Activated CD4-positive, alpha-beta T cell treated with anti-CD3 and anti-CD28 coated beads for 36 hours (primary cell): ENCODE data around the gene TEX13D. TPM values are rescaled to one million over a fixed set of nuclear protein-coding genes. Genes with fewer than 3 reads are reported as not detected.

Experiments used
- ATAC-seq: fragments of 200-7000 bp; cut with Tn5 transposase; one replicate; pipeline ENCODE4 v1.10.0; 2021; ENCODE audit warnings: mild to moderate bottlenecking, moderate library complexity
- CTCF ChIA-PET: fragments of 350-600 bp; sonication (Branson Sonifier 250); formaldehyde crosslinking; loops from one replicate; lab custom pipeline; 2021; ENCODE audit warnings: antibody characterized with exemption; lab: Charles Lee
- POLR2A ChIA-PET: fragments of 350-600 bp; sonication (Branson Sonifier 250); formaldehyde crosslinking; loops from one replicate; lab custom pipeline; 2021; ENCODE audit warnings: antibody characterized with exemption, inconsistent platforms; lab: Charles Lee
- DNase-seq: peaks from one replicate; pipeline ENCODE4 v3.0.0-alpha.2; 2020
- H3K27ac Mint-ChIP-seq: one replicate; pipeline ENCODE4 v1.8.0; 2021; ENCODE audit warnings: mixed read lengths
- H3K27me3 Mint-ChIP-seq: one replicate; pipeline ENCODE4 v1.8.0; 2021; ENCODE audit warnings: mixed read lengths
- H3K36me3 Mint-ChIP-seq: one replicate; pipeline ENCODE4 v1.8.0; 2021; ENCODE audit warnings: low read depth, mixed read lengths
- H3K4me1 Mint-ChIP-seq: one replicate; pipeline ENCODE4 v1.8.0; 2021; ENCODE audit warnings: mixed read lengths
- H3K4me3 Mint-ChIP-seq: one replicate; pipeline ENCODE4 v1.8.0; 2021; ENCODE audit warnings: mild to moderate bottlenecking, moderate library complexity, mixed read lengths
- H3K9me3 Mint-ChIP-seq: one replicate; pipeline ENCODE4 v1.8.0; 2021; ENCODE audit warnings: low read depth, mixed read lengths
- intact Hi-C, 2 experiments: fragments of 100-400 bp; cut with DNase I in 1 of 2; cut with micrococcal nuclease in 1 of 2; formaldehyde crosslinking; loops; one replicate each; pipeline versions ENCODE4 v1.14.2 to v1.15.1; 2022 to 2024; cut with DNase I, micrococcal nuclease
- total RNA-seq, 2 experiments: library from RNA; stranded (reverse); gene quantifications; one replicate each; pipeline ENCODE4 v1.2.3, GENCODE V29; 2021

The TEX13D gene
- total RNA-seq, 2 experiments from 2014 or later, result not detected

GRCh38 chrX:124348182-124348581 lies 15.7 kb downstream of the TEX13D start:
- CTCF ChIA-PET, result interaction anchor here (0.6 to 1.3 kb wide), 3 partner anchors 46 to 137 kb away, joined by 3 read pairs; no protein-coding TSS in a partner anchor
- no peaks in the 10 kb centered on the region for H3K9me3 Mint-ChIP-seq
- peaks cover 3% of the 10 kb centered on the region for H3K36me3 Mint-ChIP-seq
- ATAC-seq (no peak), DNase-seq (no peak)
- peaks cover 37% of the 10 kb centered on the region for H3K4me1 Mint-ChIP-seq
- intact Hi-C loops, result loop anchor here (5.0 to 10.0 kb wide), 4 partner anchors 66 to 947 kb away; partner anchors contain the start of gene STAG2 (in 1 of the 2)
- POLR2A ChIA-PET, result interaction anchor here (1.0 kb wide), 2 partner anchors 10 to 45 kb away, joined by 3 to 7 read pairs; no protein-coding TSS in a partner anchor
- H3K4me3 Mint-ChIP-seq, result peak overlapping the region; percentile 88
- no peaks in the 10 kb centered on the region for H3K27me3 Mint-ChIP-seq
- H3K27ac Mint-ChIP-seq, result peak overlapping the region; percentile 95

GRCh38 chrX:124348885-124349453 lies 16.5 kb downstream of the TEX13D start:
- Mint-ChIP-seq H3K4me3 (peak overlapping the region; percentile 88), H3K9me3 (no peaks in the 10 kb centered on the region), H3K4me1 (peaks cover 35% of the 10 kb centered on the region), H3K36me3 (peaks cover 3% of the 10 kb centered on the region), H3K27me3 (no peaks in the 10 kb centered on the region), H3K27ac (peak overlapping the region; percentile 95)
- ChIA-PET POLR2A (interaction anchor here (1.0 kb wide), 2 partner anchors 9 to 46 kb away, joined by 3 to 7 read pairs; no protein-coding TSS in a partner anchor), CTCF (no interaction called here)
- ATAC-seq, result peak; percentile 28
- DNase-seq, result no peak
- intact Hi-C loops, result loop anchor here (1.0 to 10.0 kb wide), 5 partner anchors 9 to 946 kb away; partner anchors contain the start of gene STAG2 (in 1 of the 2)

- POLR2A ChIA-PET, result interaction anchor here (0.9 to 1.0 kb wide), 2 partner anchors 10 to 136 kb away, joined by 3 to 5 read pairs; no protein-coding TSS in a partner anchor
- H3K36me3 Mint-ChIP-seq, result peaks cover 5% of the 10 kb centered on the region
- H3K9me3 Mint-ChIP-seq, result no peaks in the 10 kb centered on the region
- H3K27ac Mint-ChIP-seq, result peak overlapping the region; percentile 92
- DNase-seq (no peak), ATAC-seq (no peak)
- intact Hi-C loops, result loop anchor here in 1 of 2 experiments (10.0 kb wide), 1 partner anchor 270 kb away; no protein-coding TSS in a partner anchor
- CTCF ChIA-PET, result interaction anchor here (0.5 to 1.0 kb wide), 4 partner anchors 10 to 122 kb away, joined by 3 read pairs; no protein-coding TSS in a partner anchor
- no peaks in the 10 kb centered on the region for H3K27me3 Mint-ChIP-seq
- peaks cover 47% of the 10 kb centered on the region for H3K4me1 Mint-ChIP-seq
- peak overlapping the region; percentile 70 for H3K4me3 Mint-ChIP-seq
Observed at GRCh38 chrX:124354648-124355047, 22.2 kb downstream of the TEX13D start.

GRCh38 chrX:124358800-124359383 lies 26.4 kb downstream of the TEX13D start:
- peaks cover 53% of the 10 kb centered on the region for H3K4me1 Mint-ChIP-seq
- ChIA-PET CTCF (interaction anchor here (0.6 to 0.8 kb wide), 2 partner anchors 13 to 399 kb away, joined by 3 to 4 read pairs; no protein-coding TSS in a partner anchor), POLR2A (no interaction called here)
- H3K27me3 Mint-ChIP-seq, result no peaks in the 10 kb centered on the region
- peak; percentile 69 for ATAC-seq
- H3K9me3 Mint-ChIP-seq, result no peaks in the 10 kb centered on the region
- H3K4me3 Mint-ChIP-seq, result peak overlapping the region; percentile 68
- H3K36me3 Mint-ChIP-seq, result peaks cover 14% of the 10 kb centered on the region
- DNase-seq, result no peak
- peak overlapping the region; percentile 84 for H3K27ac Mint-ChIP-seq
- intact Hi-C loops, result loop anchor here (1.0 to 10.0 kb wide), 4 partner anchors 10 to 274 kb away; no protein-coding TSS in a partner anchor

GRCh38 chrX:124362072-124362471 lies 29.6 kb downstream of the TEX13D start:
- H3K4me1 Mint-ChIP-seq, result peaks cover 49% of the 10 kb centered on the region
- POLR2A ChIA-PET, result no interaction called here
- H3K4me3 Mint-ChIP-seq, result no peak overlapping the region
- no peaks in the 10 kb centered on the region for H3K27me3 Mint-ChIP-seq
- H3K36me3 Mint-ChIP-seq, result peaks cover 14% of the 10 kb centered on the region
- ATAC-seq, result peak; percentile 47
- CTCF ChIA-PET, result interaction anchor here (0.7 to 1.8 kb wide), 3 partner anchors 8 to 267 kb away, joined by 3 to 5 read pairs (median 3); no protein-coding TSS in a partner anchor
- no peaks in the 10 kb centered on the region for H3K9me3 Mint-ChIP-seq
- H3K27ac Mint-ChIP-seq, result peak overlapping the region; percentile 85
- intact Hi-C loops, result no loop called here
- peak; percentile 29 for DNase-seq

GRCh38 chrX:124362761-124363160 lies 30.3 kb downstream of the TEX13D start:
- no peaks in the 10 kb centered on the region for H3K9me3 Mint-ChIP-seq
- H3K27me3 Mint-ChIP-seq, result no peaks in the 10 kb centered on the region
- peak overlapping the region; percentile 48 for H3K4me3 Mint-ChIP-seq
- intact Hi-C loops, result no loop called here
- ATAC-seq (no peak), DNase-seq (no peak)
- POLR2A ChIA-PET, result no interaction called here
- peak overlapping the region; percentile 85 for H3K27ac Mint-ChIP-seq
- CTCF ChIA-PET, result interaction anchor here (0.7 to 1.8 kb wide), 4 partner anchors 8 to 268 kb away, joined by 3 to 5 read pairs (median 3); no protein-coding TSS in a partner anchor
- H3K36me3 Mint-ChIP-seq, result peaks cover 17% of the 10 kb centered on the region
- H3K4me1 Mint-ChIP-seq, result peaks cover 50% of the 10 kb centered on the region

GRCh38 chrX:124369722-124370121 lies 37.3 kb downstream of the TEX13D start:
- DNase-seq (no peak), ATAC-seq (no peak)
- Mint-ChIP-seq H3K9me3 (no peaks in the 10 kb centered on the region), H3K27ac (no peak overlapping the region), H3K4me3 (no peak overlapping the region), H3K36me3 (peaks cover 40% of the 10 kb centered on the region), H3K4me1 (peaks cover 45% of the 10 kb centered on the region), H3K27me3 (no peaks in the 10 kb centered on the region)
- ChIA-PET POLR2A (no interaction called here), CTCF (interaction anchor here (0.9 to 1.1 kb wide), 3 partner anchors 8 to 23 kb away, joined by 3 to 5 read pairs (median 4); partner anchors contain the start of gene SH2D1A)
- intact Hi-C loops, result no loop called here

GRCh38 chrX:124373348-124373747 lies 40.9 kb downstream of the TEX13D start:
- H3K36me3 Mint-ChIP-seq, result peaks cover 33% of the 10 kb centered on the region

GRCh38 chrX:124378643-124379042 lies 46.2 kb downstream of the TEX13D start:
- ChIA-PET POLR2A (no interaction called here), CTCF (interaction anchor here (0.6 to 1.3 kb wide), 3 partner anchors 9 to 31 kb away, joined by 3 to 4 read pairs (median 3); no protein-coding TSS in a partner anchor)
- no peak overlapping the region for H3K4me3 Mint-ChIP-seq
- peaks cover 36% of the 10 kb centered on the region for H3K4me1 Mint-ChIP-seq
- H3K27ac Mint-ChIP-seq, result no peak overlapping the region
- intact Hi-C loops, result no loop called here
- no peaks in the 10 kb centered on the region for H3K9me3 Mint-ChIP-seq
- H3K36me3 Mint-ChIP-seq, result peaks cover 20% of the 10 kb centered on the region
- ATAC-seq, result no peak
- no peak for DNase-seq
- H3K27me3 Mint-ChIP-seq, result no peaks in the 10 kb centered on the region

More at GRCh38 chrX:124373348-124373747, 40.9 kb downstream of the TEX13D start:
- no peak for ATAC-seq
- H3K27me3 Mint-ChIP-seq, result no peaks in the 10 kb centered on the region
- H3K4me1 Mint-ChIP-seq, result peaks cover 39% of the 10 kb centered on the region
- POLR2A ChIA-PET, result no interaction called here
- DNase-seq, result no peak
- intact Hi-C loops, result no loop called here
- no peaks in the 10 kb centered on the region for H3K9me3 Mint-ChIP-seq
- H3K27ac Mint-ChIP-seq, result no peak overlapping the region
- H3K4me3 Mint-ChIP-seq, result no peak overlapping the region
- CTCF ChIA-PET, result interaction anchor here (0.6 kb wide), 3 partner anchors 10 to 158 kb away, joined by 3 to 4 read pairs (median 3); no protein-coding TSS in a partner anchor

- intact Hi-C loops, result loop anchor here in 1 of 2 experiments (10.0 kb wide), 1 partner anchor 289 kb away; no protein-coding TSS in a partner anchor
- Mint-ChIP-seq H3K27me3 (no peaks in the 10 kb centered on the region), H3K36me3 (peaks cover 14% of the 10 kb centered on the region), H3K4me3 (no peak overlapping the region), H3K9me3 (no peaks in the 10 kb centered on the region), H3K27ac (no peak overlapping the region), H3K4me1 (peaks cover 34% of the 10 kb centered on the region)
- ATAC-seq, result no peak
- ChIA-PET POLR2A (no interaction called here), CTCF (interaction anchor here (1.2 to 1.9 kb wide), 4 partner anchors 8 to 14 kb away, joined by 3 to 7 read pairs (median 4); no protein-coding TSS in a partner anchor)
- DNase-seq, result no peak
Observed at GRCh38 chrX:124383354-124383753, 50.9 kb downstream of the TEX13D start.

- POLR2A ChIA-PET, result no interaction called here
- no peaks in the 10 kb centered on the region for H3K27me3 Mint-ChIP-seq
- no peak overlapping the region for H3K4me3 Mint-ChIP-seq
- CTCF ChIA-PET, result interaction anchor here (0.8 to 2.4 kb wide), 4 partner anchors 20 to 175 kb away, joined by 3 to 11 read pairs (median 4); no protein-coding TSS in a partner anchor
- peaks cover 5% of the 10 kb centered on the region for H3K36me3 Mint-ChIP-seq
- no peak for ATAC-seq
- intact Hi-C loops, result loop anchor here in 1 of 2 experiments (10.0 kb wide), 1 partner anchor 292 kb away; no protein-coding TSS in a partner anchor
- DNase-seq, result no peak
- H3K27ac Mint-ChIP-seq, result no peak overlapping the region
- H3K9me3 Mint-ChIP-seq, result no peaks in the 10 kb centered on the region
- peaks cover 28% of the 10 kb centered on the region for H3K4me1 Mint-ChIP-seq
Observed at GRCh38 chrX:124386401-124386800, 53.9 kb downstream of the TEX13D start.
